Activated CD4-positive, alpha-beta T cell treated with anti-CD3 and anti-CD28 coated beads, Interleukin-2, amount 10 ng/mL, durations not matched to agents 7 days and 5 days (primary cell): ENCODE measurements around the gene PIM3. TPM values are rescaled to one million over a fixed set of nuclear protein-coding genes. Genes with fewer than 3 reads are reported as not detected.
A peak's percentile ranks its signal among the peaks of the same experiment; 100 is the strongest.

Source experiments
- CTCF ChIA-PET: fragments of 350-600 bp; sonication (Branson Sonifier 250); formaldehyde crosslinking; loops from one replicate; lab custom pipeline; 2021; ENCODE audit warnings: antibody characterized with exemption; lab: Charles Lee
- POLR2A ChIA-PET: fragments of 350-600 bp; sonication (Branson Sonifier 250); formaldehyde crosslinking; loops from one replicate; lab custom pipeline; 2021; ENCODE audit warnings: antibody characterized with exemption; lab: Charles Lee
- DNase-seq: peaks from one replicate; pipeline ENCODE4 v3.0.0-alpha.2; 2020
- H3K27ac Mint-ChIP-seq: one replicate; pipeline ENCODE4 v1.8.0; 2021; ENCODE audit warnings: mild to moderate bottlenecking, moderate library complexity, mixed read lengths
- H3K27me3 Mint-ChIP-seq: one replicate; pipeline ENCODE4 v1.8.0; 2021; ENCODE audit warnings: mixed read lengths
- H3K36me3 Mint-ChIP-seq: one replicate; pipeline ENCODE4 v1.8.0; 2021; ENCODE audit warnings: low read depth, mixed read lengths
- H3K4me1 Mint-ChIP-seq: one replicate; pipeline ENCODE4 v1.8.0; 2021; ENCODE audit warnings: mixed read lengths
- H3K4me3 Mint-ChIP-seq: one replicate; pipeline ENCODE4 v1.8.0; 2021; ENCODE audit warnings: mild to moderate bottlenecking, moderate library complexity, mixed read lengths
- H3K9me3 Mint-ChIP-seq: one replicate; pipeline ENCODE4 v1.8.0; 2021; ENCODE audit warnings: mixed read lengths
- total RNA-seq, 2 experiments: library from RNA; stranded (reverse); gene quantifications; one replicate each; pipeline ENCODE4 v1.2.3, GENCODE V29; 2021

Gene PIM3
- total RNA-seq, 2 experiments from 2014 or later: 39.7 to 44.7 TPM

GRCh38 chr22:49948958-49949913 lies 11.3 kb upstream of the PIM3 start:
- Mint-ChIP-seq H3K4me3 (no peak overlapping the region), H3K9me3 (no peaks in the 10 kb centered on the region), H3K27ac (no peak overlapping the region), H3K36me3 (peaks cover 3% of the 10 kb centered on the region), H3K4me1 (peaks cover 11% of the 10 kb centered on the region), H3K27me3 (no peaks in the 10 kb centered on the region)
- CTCF ChIA-PET: interaction anchor here (0.7 to 1.2 kb wide), 2 partner anchors 9 to 33 kb away, joined by 3 read pairs; no protein-coding TSS in a partner anchor
- POLR2A ChIA-PET: no interaction called here
- DNase-seq: no peak

- CTCF ChIA-PET: interaction anchor here (1.2 kb wide), 1 partner anchor 32 kb away, joined by 3 read pairs; no protein-coding TSS in a partner anchor
- no peak for DNase-seq
- POLR2A ChIA-PET: no interaction called here
These were observed 10.7 kb upstream of the PIM3 start for GRCh38 chr22:49949914-49950292.

GRCh38 chr22:49950396-49950994 lies 10.1 kb upstream of the PIM3 start:
- H3K27me3 Mint-ChIP-seq: no peaks in the 10 kb centered on the region
- H3K27ac Mint-ChIP-seq: no peak overlapping the region
- DNase-seq: no peak
- H3K4me3 Mint-ChIP-seq: no peak overlapping the region
- H3K4me1 Mint-ChIP-seq: peaks cover 10% of the 10 kb centered on the region
- peaks cover 3% of the 10 kb centered on the region for H3K36me3 Mint-ChIP-seq
- ChIA-PET POLR2A (interaction anchor here (1.1 kb wide), 1 partner anchor 14 kb away, joined by 5 read pairs; no protein-coding TSS in a partner anchor), CTCF (no interaction called here)
- no peaks in the 10 kb centered on the region for H3K9me3 Mint-ChIP-seq

More at GRCh38 chr22:49949914-49950292, 10.7 kb upstream of the PIM3 start:
- Mint-ChIP-seq H3K27me3 (no peaks in the 10 kb centered on the region), H3K9me3 (no peaks in the 10 kb centered on the region), H3K27ac (no peak overlapping the region), H3K36me3 (peaks cover 3% of the 10 kb centered on the region), H3K4me1 (peaks cover 11% of the 10 kb centered on the region), H3K4me3 (no peak overlapping the region)

GRCh38 chr22:49951000-49951677 lies 9.4 kb upstream of the PIM3 start:
- Mint-ChIP-seq H3K4me1 (peaks cover 5% of the 10 kb centered on the region), H3K27ac (peak overlapping the region; percentile 81), H3K36me3 (no peaks in the 10 kb centered on the region), H3K27me3 (no peaks in the 10 kb centered on the region), H3K9me3 (no peaks in the 10 kb centered on the region), H3K4me3 (no peak overlapping the region)
- ChIA-PET POLR2A (interaction anchor here (1.1 kb wide), 1 partner anchor 15 kb away, joined by 5 read pairs; no protein-coding TSS in a partner anchor), CTCF (interaction anchor here (1.3 kb wide), 1 partner anchor 9 kb away, joined by 3 read pairs; no protein-coding TSS in a partner anchor)
- peak; percentile 67 for DNase-seq

GRCh38 chr22:49951678-49951985 lies 8.9 kb upstream of the PIM3 start:
- peaks cover 2% of the 10 kb centered on the region for H3K4me1 Mint-ChIP-seq
- H3K9me3 Mint-ChIP-seq: no peaks in the 10 kb centered on the region
- POLR2A ChIA-PET: interaction anchor here (1.1 kb wide), 1 partner anchor 15 kb away, joined by 5 read pairs; no protein-coding TSS in a partner anchor
- no peak overlapping the region for H3K27ac Mint-ChIP-seq
- CTCF ChIA-PET: interaction anchor here (1.3 kb wide), 1 partner anchor 9 kb away, joined by 3 read pairs; no protein-coding TSS in a partner anchor
- DNase-seq: no peak
- H3K36me3 Mint-ChIP-seq: no peaks in the 10 kb centered on the region
- no peaks in the 10 kb centered on the region for H3K27me3 Mint-ChIP-seq
- H3K4me3 Mint-ChIP-seq: no peak overlapping the region

- CTCF ChIA-PET: interaction anchor here (1.3 kb wide), 1 partner anchor 10 kb away, joined by 3 read pairs; no protein-coding TSS in a partner anchor
These were observed 8.3 kb upstream of the PIM3 start for GRCh38 chr22:49951986-49952896.

GRCh38 chr22:49953027-49953679 lies 7.4 kb upstream of the PIM3 start:
- ChIA-PET CTCF (no interaction called here), POLR2A (no interaction called here)
- Mint-ChIP-seq H3K4me1 (peaks cover 2% of the 10 kb centered on the region), H3K27ac (no peak overlapping the region), H3K9me3 (no peaks in the 10 kb centered on the region), H3K36me3 (no peaks in the 10 kb centered on the region), H3K4me3 (no peak overlapping the region), H3K27me3 (no peaks in the 10 kb centered on the region)
- DNase-seq: no peak

More at GRCh38 chr22:49951986-49952896, 8.3 kb upstream of the PIM3 start:
- DNase-seq: no peak
- no peaks in the 10 kb centered on the region for H3K27me3 Mint-ChIP-seq
- H3K36me3 Mint-ChIP-seq: no peaks in the 10 kb centered on the region
- no peaks in the 10 kb centered on the region for H3K9me3 Mint-ChIP-seq
- peak overlapping the region; percentile 50 for H3K27ac Mint-ChIP-seq
- no peak overlapping the region for H3K4me3 Mint-ChIP-seq
- peaks cover 2% of the 10 kb centered on the region for H3K4me1 Mint-ChIP-seq
- POLR2A ChIA-PET: no interaction called here

- H3K27me3 Mint-ChIP-seq: no peaks in the 10 kb centered on the region
- H3K9me3 Mint-ChIP-seq: no peaks in the 10 kb centered on the region
- ChIA-PET CTCF (interaction anchor here (0.5 kb wide), 1 partner anchor 55 kb away, joined by 5 read pairs; no protein-coding TSS in a partner anchor), POLR2A (no interaction called here)
- H3K4me1 Mint-ChIP-seq: peaks cover 3% of the 10 kb centered on the region
- H3K36me3 Mint-ChIP-seq: no peaks in the 10 kb centered on the region
- no peak for DNase-seq
- H3K4me3 Mint-ChIP-seq: no peak overlapping the region
- H3K27ac Mint-ChIP-seq: no peak overlapping the region
These were observed 6.8 kb upstream of the PIM3 start for GRCh38 chr22:49953680-49954344.

GRCh38 chr22:49954354-49954753 lies 6.2 kb upstream of the PIM3 start:
- CTCF ChIA-PET: interaction anchor here (0.5 kb wide), 1 partner anchor 54 kb away, joined by 5 read pairs; no protein-coding TSS in a partner anchor
- Mint-ChIP-seq H3K36me3 (no peaks in the 10 kb centered on the region), H3K4me1 (peaks cover 8% of the 10 kb centered on the region), H3K9me3 (no peaks in the 10 kb centered on the region), H3K4me3 (no peak overlapping the region), H3K27me3 (no peaks in the 10 kb centered on the region), H3K27ac (no peak overlapping the region)
- no peak for DNase-seq
- POLR2A ChIA-PET: no interaction called here

GRCh38 chr22:49954991-49955580 lies 5.5 kb upstream of the PIM3 start:
- CTCF ChIA-PET: interaction anchor here (1.0 to 1.8 kb wide), 3 partner anchors 8 to 30 kb away, joined by 3 to 4 read pairs (median 3); no protein-coding TSS in a partner anchor
- POLR2A ChIA-PET: no interaction called here
- H3K4me1 Mint-ChIP-seq: peaks cover 8% of the 10 kb centered on the region
- H3K27ac Mint-ChIP-seq: no peak overlapping the region
- H3K4me3 Mint-ChIP-seq: no peak overlapping the region
- no peaks in the 10 kb centered on the region for H3K9me3 Mint-ChIP-seq
- DNase-seq: no peak
- no peaks in the 10 kb centered on the region for H3K36me3 Mint-ChIP-seq
- no peaks in the 10 kb centered on the region for H3K27me3 Mint-ChIP-seq
